ENCODE results near the gene RPS6KA2.

GRCh38 chr6:166554316-166554715 is 72.7 kb downstream of the RPS6KA2 start:
- TF ChIP-seq CTCF (IDR thresholded peaks at IDR 0.05) (no peak), POLR2A (IDR thresholded peaks at IDR 0.05) (no peak)

Measured in Peyer's patch (tissue), 4 donors.